Measurements from ENCODE around the gene SPDL1.

Gene SPDL1

DNA sequence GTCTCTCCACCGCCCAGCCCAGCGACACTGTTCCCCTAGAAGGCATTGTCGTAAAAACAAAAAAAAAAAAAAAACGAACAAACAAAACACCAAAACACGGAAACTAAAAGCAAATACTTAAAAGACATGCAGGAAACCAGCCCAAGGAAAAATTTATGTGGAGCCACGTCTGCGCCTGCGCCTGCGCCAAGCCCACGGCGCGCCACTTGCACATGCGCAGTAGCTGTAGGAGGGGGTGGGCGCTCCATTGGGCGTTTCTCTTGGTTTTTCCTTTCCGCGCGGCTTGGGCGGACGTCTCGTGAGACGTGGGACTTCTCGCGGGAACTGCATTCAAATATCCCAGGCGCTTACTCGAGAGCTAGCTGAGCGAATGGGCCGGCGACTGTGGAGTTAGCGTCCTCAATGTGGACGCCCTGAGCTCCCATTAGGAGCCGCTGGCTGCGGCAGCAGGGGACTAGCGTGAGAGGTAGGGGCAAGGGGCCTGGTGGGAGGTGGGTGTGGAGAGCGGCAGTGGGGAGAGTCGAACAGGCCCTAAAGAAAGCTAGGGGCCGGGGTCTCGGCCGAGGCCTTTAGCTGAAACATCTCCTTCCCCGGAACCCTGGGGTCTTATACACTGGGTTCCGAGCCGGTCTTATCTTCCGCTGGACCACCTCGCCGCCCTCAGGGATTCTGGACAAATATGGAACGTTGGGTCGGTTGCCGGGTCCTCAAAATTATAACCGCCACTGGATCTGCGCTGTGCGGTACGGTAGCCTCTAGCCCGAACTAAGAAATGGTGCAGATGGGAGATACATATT lies at the start of gene SPDL1:
Gene SPDL1 (plus strand): TSS at position 350 of the 797 bp plus-strand sequence. CDS start 4,644 bp downstream, outside the sequence.
- peak; percentile 95 for DNase-seq (ENCODE audit: low spot score)

DNA sequence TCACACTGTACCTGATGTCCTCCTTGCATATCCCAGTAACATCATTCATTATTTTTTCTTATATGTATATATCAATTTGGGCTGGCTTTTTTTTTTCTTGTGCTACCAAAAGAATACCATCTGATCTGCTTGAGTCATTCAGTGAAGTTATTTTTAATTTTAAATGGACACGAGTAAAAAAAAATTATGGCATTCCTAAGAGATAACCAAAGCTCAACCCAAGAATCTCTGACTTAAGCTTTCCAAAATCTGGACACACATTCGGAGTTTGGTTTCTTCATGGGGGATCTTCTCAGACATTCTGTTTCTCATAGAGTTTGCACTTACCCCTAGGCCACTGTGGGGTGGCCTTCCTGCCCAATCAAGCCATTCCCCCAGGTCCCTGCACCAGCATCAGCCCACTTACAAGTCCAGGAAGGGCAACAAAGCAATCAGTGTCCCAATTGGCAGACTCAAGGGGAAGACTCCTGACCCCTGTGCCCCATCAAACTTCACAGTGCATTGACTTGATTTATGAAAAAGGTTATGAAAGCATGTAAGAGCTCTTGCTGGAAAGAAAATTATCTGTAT lies 49.2 kb upstream of the SPDL1 start:
- DNase-seq (ENCODE audit: low spot score) = no peak

DNA sequence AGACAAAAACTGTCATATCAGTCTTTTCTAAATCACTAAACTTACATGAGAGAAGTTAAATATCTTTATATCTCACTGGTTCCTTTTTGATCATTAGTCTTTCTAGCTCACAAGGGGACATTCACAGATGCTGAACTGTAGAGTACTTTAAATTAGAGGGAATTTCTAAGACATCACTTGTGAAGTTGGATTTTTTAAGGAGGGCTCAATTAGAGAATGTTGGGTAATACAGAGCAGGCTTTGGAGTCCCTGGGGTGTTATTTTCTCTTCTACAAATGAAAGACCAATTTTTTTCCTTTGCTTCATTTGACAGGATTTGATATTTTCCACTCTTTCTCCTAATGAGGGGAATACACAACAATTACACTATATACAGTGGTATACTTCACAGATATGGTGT lies 48.6 kb upstream of the SPDL1 start:
- DNase-seq (ENCODE audit: low spot score) = no peak

DNA sequence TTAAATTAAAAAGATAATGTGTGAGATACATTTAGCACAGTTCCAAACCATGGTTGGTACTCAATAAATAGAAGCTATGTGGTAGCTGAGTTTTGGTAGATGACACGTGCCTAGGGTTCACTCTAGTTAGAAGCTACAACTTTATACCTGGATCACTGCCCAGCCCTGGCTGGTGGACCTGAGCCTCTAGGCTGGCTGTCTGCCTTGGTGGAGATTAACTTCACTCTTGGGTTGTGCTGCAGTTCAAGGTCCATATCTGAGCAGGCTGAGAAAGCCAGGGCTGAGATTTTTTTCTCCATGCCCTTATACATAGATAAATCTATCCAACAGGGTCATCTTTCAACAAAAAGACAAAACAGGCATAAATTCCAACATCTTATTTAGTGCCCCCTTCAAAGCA lies 44.6 kb upstream of the SPDL1 start:
- no peak for DNase-seq (ENCODE audit: low spot score)

- no peak for DNase-seq (ENCODE audit: low spot score)
Measured at GRCh38 chr5:169542811-169543210, 40.8 kb upstream of the SPDL1 start.

DNA sequence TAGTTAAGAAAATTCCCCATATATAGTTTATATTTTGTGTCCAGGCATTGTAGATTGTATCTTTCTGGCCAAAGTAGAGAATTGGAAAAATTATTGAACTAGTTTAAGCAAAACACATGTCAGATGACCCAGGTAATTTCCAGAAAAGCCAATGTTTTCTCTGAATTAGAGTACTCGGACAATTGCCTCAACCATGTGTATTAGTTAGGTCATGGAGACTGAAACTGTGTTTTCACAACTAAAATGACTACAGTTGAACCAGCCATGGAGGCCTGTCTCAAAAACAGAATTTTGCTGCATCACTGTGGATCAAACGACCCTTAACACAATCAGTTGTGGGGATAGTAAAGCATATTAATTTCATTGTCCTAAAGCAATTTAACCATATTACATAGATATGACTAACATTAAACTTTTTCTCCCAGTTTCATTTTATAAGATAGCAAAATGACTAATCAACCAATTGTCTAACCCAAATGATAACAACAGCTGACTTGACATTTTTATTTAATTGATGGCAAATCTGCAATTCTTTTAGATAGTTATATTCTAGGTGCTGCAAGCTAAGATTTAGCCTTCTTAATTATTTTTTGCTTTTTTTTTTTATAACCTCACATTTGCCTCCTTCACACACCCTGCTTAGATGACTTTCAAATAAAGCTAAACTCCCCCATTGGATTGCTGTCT lies 39.2 kb upstream of the SPDL1 start:
- DNase-seq (ENCODE audit: low spot score) = no peak

- no peak for DNase-seq (ENCODE audit: low spot score)
Measured at GRCh38 chr5:169545762-169546161, 37.8 kb upstream of the SPDL1 start.

- DNase-seq (ENCODE audit: low spot score) = no peak
Measured at GRCh38 chr5:169546346-169546745, 37.2 kb upstream of the SPDL1 start.

DNA sequence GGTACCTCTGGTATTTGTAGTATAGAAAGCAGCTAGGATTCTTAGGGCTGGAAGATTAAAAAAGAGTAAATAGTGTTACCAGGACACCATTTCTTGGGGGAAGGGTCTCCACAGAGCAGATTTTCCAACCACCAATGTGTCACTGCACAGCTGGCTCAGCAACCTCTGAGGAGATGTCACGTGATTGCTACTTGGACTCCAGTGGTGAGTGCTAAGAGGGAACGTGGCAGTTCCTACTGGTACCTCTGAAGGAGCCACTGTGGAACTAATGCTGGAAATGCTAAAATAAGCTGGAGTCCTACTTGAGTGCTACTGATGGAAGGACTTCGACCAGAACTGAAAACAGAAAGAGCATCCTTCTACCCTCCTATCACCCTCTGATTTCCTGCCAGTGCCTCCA lies 36.1 kb upstream of the SPDL1 start:
- no peak for DNase-seq (ENCODE audit: low spot score)

DNA sequence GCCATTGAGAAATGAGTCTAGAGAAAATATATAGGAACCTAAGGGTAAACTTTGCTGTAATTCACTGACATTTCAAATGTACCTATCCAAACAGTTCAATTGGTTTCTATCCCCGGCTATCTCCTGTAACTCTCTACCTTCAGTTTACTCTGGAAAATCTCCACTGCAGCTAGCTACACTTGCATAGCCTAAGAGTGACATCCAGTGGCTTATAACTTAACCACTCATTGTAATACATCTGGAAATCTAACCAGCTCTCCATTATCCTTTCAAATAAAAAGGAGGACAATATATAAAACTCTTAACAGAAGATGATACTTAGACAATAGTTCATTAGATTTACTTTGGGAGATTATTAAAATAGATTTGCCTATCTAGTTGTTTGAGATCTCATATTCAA lies 35.3 kb upstream of the SPDL1 start:
- no peak for DNase-seq (ENCODE audit: low spot score)

GRCh38 chr5:169549453-169550100 lies 34.0 kb upstream of the SPDL1 start:
- no peak for DNase-seq (ENCODE audit: low spot score)

DNA sequence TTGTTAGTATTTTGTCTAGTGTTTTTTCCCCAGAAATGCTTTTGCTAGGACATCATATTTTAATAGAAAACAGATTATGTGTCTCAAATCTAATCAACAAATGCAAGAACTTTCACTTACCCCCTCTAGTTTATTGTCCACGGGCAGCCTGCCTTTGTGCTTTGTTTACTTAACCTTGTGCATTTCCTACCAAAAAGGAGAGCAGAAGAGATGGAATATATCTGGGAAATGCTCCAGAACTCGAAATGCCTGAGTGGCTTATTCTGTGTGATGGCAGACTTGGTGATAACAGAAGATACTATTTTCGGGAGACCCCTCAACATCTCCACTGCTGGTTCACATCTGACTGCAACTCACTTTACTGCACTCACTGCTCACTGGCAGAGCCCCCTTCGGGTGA lies 33.3 kb upstream of the SPDL1 start:
- no peak for DNase-seq (ENCODE audit: low spot score)

- DNase-seq (ENCODE audit: low spot score) = no peak
Measured at GRCh38 chr5:169551146-169551545, 32.4 kb upstream of the SPDL1 start.

DNA sequence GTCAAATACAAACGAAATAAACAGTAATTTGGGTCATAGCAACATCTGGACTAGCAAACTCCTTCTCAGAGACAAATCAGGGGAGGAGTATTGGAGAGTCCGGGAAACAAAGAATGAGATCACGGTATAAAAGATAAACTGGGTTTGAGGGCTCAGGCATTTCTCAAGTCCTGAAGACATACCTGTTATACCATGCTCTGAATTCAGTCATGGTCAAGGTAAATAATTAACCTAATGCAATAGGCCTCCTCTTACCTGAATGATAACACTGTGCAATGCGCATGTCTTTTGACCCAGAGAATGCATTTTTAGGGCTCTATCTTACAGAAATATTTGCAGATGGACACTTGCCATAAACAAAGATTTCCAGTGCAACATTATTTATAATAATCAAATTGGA lies 31.9 kb upstream of the SPDL1 start:
- DNase-seq (ENCODE audit: low spot score) = no peak

DNA sequence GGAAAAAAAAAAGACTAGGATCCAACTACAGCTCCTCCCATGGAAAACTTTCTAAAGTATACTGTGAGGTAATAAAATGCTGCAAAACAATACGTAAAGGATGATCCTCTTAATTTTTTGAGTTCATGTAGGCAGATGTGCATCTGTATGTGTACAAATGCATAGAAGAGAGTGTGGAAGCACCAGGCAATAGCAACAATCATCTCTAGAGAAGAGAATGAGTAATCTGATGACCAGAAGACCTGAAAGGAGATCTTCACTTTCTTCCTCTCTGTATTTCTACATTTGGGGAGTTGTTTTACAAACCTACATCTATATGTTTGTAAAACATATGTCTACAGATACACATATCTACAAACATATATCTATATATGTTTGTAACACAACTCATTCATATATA lies 29.3 kb upstream of the SPDL1 start:
- no peak for DNase-seq (ENCODE audit: low spot score)

DNA sequence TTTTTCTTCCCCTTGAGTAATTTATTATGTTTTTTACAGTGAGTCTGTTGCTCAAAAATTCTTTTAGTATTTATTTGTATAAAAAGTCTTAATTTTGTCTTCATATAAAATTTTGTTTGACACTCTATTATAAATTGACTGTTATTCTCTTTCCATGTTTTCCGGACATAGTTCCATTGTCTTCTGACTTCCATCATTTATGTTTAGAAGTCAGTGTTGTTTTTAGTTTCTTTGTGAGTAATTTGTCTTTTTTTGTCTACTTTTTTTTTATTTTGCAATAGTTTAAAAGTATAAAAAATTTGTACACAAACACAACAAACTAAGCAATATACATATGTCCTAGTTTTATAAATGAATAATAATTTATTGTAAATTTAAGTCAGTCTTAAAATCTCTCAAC lies 25.7 kb upstream of the SPDL1 start:
- DNase-seq (ENCODE audit: low spot score) = no peak

- no peak for DNase-seq (ENCODE audit: low spot score)
Measured at GRCh38 chr5:169561893-169562292, 21.7 kb upstream of the SPDL1 start.

- no peak for DNase-seq (ENCODE audit: low spot score)
Measured at GRCh38 chr5:169563369-169563768, 20.2 kb upstream of the SPDL1 start.

- no peak for DNase-seq (ENCODE audit: low spot score)
Measured at GRCh38 chr5:169566202-169566601, 17.4 kb upstream of the SPDL1 start.

GRCh38 chr5:169567079-169567478 lies 16.5 kb upstream of the SPDL1 start:
- no peak for DNase-seq (ENCODE audit: low spot score)

- DNase-seq (ENCODE audit: low spot score) = no peak
Measured at GRCh38 chr5:169569513-169569912, 14.1 kb upstream of the SPDL1 start.

- no peak for DNase-seq (ENCODE audit: low spot score)
Measured at GRCh38 chr5:169571355-169571754, 12.2 kb upstream of the SPDL1 start.

- no peak for DNase-seq (ENCODE audit: low spot score)
Measured at GRCh38 chr5:169574134-169574646, 9.4 kb upstream of the SPDL1 start.

All from hematopoietic multipotent progenitor cell treated with erythropoietin and hydrocortisone succinate and interleukin-3 and kit ligand, for 15 days (in vitro differentiated cells).